HuH-7.5 (cell line): ENCODE measurements around the gene JPH4.
"Not testable (repeated sequence)": the region's sequence is repeated elsewhere in the genome, so short reads cannot be mapped to it uniquely, and the experiment has no call there.

Experiments
- DNase-seq: peaks from one replicate; pipeline ENCODE4 v3.0.0; 2011; ENCODE audit warnings: low spot score

Gene JPH4

DNA sequence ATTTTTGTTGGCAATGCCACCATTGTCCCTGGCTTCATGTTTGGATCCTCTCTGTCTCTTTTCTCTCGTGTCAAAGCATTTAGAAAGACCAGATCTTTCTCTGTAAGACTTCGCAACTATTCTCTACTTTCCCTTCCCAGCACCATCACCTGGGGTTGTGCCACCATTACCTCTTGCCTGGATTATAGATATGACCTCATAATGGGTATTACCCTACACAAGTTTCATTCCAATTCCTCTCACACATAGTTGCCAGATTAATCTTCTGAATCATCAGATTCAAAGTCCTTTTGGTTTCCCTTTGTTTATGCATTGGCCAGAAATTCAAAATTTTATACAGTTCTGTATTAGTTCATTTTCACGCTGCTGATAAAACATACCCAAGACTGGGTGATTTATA is 30.4 kb upstream of the JPH4 start:
- DNase-seq: no peak

DNA sequence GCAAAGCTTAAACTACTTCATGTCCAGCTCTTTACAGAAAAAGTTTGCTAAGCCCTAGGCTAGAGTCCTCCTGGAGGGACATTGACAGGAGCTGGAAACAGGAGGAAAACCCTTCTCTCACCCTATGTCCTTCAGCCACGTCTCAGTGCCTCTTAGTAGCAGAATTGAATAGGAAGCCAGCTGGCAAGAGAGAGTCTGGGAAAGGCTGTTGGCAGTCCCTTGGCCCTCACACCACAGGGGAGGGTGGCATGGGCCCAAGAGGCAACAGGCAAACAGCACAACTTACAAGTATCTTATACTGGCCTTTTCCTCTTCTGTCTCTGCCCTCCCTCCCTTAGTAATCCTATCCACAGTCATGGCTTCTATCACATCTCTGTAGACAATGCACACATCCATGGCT is 29.9 kb upstream of the JPH4 start:
- no peak for DNase-seq

DNA sequence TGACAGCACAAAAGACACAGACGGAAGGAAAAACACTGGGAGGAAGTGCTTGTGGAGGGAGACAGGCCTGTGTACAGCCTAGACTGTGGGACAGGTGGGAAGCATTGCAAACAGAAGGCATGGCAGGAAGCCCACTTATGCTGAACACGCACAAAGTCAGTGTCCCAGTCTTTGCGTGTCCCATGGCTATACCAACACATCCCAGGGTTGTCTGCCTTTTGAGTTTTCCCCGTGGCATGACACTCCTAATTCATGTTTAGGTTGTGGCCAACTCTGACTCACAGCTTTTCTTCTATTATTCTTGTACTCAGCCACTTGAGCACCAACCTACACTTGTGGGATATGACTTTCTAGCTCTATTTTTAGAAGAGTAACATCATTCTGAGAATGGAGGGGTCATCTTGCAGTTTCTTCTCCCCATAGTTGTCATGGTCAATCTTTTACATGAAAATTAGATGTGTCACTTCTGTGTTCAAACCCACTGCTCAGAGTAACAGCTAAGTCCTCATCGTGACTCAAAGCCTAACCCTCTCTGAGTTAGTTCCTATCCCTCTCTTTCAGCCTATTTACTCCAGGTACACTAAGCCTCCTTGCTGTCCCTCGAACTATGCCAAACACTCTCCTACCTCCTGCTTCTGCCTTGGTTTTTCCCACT is 27.5 kb upstream of the JPH4 start:
- DNase-seq: no peak

DNA sequence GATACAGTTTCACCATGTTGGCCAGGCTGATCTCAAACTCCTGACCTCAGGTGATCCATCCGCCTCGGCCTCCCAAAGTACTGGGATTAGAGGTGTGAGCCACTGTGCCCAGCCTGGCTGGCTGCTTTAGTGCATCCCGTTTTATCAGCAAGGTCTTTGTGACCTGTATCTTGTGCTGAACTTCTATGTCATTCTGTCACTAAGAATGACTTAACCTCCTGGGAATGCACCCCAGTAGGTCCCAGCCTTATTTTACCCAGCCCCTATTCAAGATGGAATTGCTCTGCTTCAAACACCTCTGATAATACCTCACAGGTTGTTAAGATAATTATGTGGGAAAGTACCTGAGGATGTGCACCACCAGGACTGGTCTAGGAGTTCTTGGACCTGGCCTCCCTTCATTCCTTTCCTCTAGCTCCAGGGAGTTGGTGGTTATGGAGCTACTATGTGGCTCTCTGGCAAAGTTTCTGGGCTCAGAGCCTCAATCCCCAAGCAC is 26.1 kb upstream of the JPH4 start:
- no peak for DNase-seq

DNA sequence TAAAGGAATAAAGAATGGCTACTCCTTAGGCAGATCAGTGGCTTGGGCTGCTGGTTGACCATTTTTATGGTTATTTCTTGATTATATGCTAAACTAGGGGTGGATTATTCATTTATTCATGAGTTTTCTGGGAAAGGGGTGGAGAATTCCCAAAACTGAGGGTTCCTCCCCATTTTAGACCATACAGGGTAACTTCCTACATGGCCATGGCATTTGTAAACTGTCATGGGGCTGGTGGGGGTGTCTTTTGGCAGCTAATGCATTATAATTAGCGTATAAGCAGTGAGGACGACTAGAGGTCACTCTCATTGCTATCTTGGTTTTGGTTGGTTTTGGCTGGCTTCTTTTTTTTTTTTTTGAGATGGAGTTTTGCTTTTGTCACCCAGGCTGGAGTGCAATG is 25.6 kb upstream of the JPH4 start:
- DNase-seq: no peak

DNA sequence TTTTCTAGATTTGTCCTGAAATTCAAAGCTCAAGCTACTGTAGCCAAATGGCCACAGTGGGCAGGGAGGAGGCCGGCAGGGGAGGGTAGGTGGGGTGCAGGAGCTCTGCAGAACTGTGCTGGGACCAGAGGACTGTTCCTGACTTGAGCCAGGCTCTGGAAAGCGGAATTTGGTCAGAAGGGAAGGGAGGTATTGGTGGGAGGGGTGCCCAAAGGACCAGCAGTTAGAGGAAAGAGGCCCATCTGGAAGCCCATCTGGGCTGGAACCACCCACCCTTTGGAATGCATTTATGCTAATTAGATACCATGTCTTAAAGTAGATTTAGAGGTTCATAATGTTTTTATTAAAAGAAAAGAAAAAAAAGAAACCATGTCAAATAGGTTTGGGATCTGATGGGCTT is 24.5 kb upstream of the JPH4 start:
- no peak for DNase-seq

DNA sequence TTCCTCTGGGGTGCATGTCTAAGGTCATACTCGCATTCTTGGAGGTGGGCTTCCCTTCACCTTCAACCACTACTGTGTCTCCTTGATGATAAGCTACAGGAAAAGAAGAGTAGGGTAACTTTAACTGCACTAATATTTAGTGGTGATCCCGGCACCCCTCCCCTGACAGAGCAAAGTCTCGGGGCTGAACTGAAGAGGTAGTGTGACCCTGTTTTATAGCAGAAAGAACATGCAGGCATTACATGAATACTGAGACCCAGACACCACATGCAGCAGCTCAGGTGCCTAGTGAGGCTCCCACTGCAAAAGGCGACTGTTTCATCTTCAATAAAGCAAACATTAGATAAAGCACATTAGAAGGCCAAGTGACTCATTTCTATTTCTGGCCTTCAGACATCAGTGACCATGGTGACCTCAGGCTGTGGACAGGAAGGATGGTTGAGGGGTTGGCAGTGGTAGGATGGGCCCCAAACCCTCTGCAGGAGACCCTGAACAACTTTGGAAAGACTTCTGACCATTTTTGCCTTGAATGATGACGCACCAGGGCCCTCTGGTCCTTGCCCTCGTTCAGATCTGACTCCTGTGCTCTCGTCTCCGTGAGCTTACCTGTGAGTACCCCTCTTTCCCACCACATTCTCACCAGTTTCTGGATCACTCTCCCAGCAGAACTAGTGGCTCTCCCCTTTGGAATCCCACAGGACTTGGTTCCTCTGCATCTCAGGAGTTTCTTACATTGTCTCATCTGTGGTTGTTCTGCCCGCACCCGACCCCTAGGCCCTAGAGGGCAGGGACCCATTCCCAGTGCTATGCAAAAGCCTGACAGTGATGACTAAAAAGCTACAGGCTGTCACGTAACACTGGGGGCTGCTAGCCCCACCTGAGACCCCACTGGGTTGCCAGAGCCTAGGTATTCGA is 23.8 kb upstream of the JPH4 start:
- no peak for DNase-seq

DNA sequence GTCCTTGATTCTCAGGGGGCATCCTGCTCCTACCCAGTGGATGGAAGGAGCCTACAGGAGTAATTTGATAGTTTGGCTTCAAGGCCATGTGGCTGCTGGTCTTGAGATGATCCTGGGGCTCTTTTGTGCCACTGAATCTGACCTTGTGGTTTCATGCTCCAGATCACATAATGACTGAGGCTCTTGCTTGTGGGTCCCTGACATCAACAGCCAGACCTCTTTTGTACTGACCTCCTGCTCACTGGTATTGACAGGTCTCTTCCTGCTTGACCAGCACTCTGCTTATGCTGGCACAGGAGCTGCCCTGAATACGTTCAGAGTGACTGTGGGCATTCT is 23.2 kb upstream of the JPH4 start:
- no peak for DNase-seq

DNA sequence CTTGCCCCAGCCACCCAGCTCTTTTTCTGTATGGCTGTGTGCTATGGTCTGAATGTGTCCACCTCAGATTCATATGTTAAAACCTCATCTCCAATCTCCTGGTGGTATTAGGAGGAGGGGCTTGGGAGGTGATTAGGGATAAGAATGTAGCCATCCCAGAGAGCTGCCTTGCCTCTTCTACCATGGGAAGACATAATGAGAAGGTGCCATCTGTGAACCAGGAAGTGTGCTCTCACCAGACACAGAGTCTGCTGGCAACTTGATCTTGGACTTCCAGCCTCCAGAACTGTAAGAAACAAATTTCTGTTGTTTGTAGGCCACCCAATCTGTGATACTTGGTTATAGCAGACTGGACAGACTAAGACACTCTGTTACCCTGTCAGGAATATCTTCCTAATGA is 22.8 kb upstream of the JPH4 start:
- no peak for DNase-seq

DNA sequence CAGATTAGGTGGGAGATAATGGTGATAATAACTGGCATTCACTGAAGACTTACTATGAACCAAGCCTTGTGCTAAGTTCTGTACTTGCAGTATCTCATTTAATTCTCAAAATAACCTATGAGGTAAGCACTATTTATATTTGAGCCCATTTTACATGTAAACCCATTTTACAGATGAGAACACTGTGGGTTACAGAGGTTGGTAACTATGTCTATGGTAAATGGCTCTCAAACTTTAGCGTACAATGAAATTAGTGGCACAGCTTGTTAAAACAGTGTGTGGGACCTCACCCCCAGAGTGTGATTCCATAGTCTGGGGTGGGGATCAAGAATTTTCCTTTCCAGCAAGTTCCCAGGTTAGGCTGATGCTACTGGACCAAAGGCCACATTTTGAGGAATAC is 22.2 kb upstream of the JPH4 start:
- DNase-seq: no peak

DNA sequence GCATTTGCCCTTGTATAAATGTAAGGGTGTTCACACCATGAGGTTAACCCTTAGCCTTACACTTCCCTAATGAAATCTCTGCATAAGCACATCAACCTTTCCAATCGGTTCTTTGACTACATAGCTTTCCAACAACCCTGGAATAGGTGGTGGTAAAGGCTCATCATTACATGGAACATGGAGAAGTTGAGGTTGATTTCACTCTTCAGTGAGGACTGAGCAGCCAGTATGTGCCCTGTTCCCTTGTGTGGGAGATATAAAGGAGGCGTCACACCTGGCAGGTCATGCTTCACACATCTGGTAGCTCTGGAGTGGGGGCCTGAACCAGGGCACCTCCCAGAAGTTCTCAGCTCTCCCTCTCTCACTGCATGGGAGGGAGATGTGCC is 21.7 kb upstream of the JPH4 start:
- no peak for DNase-seq

DNA sequence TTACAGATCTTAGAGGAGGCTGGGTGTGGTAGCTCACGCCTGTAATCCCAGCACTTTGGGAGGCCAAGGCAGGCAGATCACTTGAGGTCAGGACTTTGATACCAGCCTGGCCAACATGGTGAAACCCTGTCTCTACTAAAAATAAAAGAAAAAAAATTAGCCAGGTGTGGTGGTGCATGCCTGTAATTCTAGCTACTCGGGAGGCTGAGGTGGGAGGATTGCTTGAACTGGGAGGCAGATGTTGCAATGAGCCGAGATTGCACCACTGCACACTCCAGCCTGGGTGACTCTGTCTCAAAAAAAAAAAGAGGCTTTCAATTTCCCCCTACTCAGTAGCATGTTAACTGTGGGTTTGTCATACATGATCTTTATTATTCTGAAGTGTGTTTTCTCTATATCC is 15.6 kb upstream of the JPH4 start:
- not testable (repeated sequence) for DNase-seq

DNA sequence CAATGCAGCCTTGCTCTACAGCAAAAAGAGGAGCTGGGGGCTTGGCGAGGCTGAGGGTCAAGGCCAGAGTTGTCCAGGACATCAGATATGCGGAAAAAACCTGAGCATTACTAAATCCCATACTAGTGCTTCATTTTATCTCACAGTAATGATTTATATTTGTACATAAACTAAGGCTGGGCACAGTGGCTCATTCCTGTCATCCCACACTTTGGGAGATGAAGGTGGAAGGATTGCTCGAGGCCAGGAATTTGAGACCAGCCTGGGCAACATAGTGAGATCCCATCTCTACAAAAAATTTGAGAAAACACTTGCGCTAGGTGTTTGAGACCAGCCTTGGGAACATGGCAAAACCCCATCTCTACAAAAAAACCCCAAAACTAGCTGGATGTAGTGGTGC is 11.6 kb upstream of the JPH4 start:
- no peak for DNase-seq

DNA sequence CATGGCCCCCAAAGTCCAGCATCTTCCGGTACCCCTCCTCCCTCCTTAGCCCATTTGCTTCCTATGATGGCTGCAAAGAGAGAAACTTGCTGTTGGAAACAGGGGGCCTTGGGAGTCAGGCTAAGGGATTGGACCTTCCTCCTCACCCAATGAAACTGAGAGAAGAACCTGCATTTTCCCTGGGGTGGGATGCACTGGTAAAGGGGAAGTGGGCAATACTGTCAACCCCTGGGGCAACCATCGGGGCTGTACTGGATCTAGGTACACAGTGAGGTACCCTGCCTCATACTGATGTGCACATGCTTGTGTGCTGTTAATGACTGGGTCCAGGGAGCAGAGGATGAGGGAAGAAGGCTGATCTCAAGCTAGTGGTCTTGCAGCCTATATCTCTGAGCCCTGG is 11.0 kb upstream of the JPH4 start:
- no peak for DNase-seq

DNA sequence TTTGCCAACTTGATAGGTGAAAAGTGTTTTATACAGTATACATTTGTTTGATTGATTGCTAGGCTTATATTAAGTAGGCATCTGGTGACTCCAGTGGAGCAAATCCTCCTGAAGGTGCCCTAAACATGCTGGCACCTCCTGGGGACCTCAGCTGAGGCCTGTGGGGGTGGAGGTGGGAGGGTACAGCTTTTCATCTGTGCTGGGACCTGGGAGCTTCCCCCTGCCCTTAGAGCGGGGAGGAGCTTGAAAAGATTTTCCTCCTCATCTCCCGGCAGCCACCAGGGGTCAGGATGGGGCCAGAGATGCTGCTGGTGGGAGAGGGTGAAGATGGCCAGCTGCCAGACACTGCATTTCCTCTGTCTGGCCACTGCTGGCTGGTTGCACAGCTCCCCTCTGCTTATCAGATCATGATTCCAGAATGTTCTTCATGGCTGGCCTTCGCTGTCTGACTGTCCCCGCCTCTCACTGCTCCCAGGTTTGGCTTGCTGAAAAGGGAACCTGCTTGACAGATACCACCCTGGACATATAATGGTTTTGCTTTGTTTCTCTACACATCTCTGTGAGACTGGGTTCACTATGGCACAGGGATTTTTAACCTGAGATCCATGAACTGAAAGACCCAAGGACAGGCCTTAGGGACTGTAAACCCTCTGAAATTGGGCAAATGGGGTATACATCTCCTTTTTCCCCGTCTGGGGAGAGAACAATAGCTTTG is 10.5 kb upstream of the JPH4 start:
- DNase-seq: peak; percentile 94

DNA sequence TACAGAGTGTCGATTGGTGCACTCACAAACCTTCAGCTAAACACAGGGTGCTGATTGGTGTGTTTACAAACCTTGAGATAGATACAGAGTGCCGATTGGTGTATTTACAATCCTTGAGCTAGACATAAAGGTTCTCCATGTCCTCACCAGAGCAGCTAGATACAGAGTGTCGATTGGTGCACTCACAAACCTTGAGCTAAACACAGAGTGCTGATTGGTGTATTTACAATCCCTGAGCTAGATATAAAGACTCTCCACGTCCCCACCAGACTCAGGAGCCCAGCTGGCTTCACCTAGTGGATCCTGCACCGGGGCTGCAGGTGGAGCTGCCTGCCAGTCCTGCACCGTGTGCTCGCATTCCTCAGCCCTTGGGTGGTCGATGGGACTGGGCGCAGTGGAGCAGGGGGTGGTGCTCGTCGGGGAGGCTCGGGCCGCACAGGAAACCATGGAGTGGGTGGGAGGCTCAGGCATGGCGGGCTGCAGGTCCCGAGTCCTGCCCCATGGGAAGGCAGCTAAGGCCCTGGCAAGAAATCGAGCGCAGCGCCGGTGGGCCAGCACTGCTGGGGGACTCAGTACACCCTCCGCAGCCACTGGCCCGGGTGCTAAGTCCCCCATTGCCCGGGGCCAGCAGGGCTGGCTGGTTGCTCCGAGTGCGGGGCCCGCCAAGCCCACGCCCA is 6.1 kb upstream of the JPH4 start:
- not testable (repeated sequence) for DNase-seq

DNA sequence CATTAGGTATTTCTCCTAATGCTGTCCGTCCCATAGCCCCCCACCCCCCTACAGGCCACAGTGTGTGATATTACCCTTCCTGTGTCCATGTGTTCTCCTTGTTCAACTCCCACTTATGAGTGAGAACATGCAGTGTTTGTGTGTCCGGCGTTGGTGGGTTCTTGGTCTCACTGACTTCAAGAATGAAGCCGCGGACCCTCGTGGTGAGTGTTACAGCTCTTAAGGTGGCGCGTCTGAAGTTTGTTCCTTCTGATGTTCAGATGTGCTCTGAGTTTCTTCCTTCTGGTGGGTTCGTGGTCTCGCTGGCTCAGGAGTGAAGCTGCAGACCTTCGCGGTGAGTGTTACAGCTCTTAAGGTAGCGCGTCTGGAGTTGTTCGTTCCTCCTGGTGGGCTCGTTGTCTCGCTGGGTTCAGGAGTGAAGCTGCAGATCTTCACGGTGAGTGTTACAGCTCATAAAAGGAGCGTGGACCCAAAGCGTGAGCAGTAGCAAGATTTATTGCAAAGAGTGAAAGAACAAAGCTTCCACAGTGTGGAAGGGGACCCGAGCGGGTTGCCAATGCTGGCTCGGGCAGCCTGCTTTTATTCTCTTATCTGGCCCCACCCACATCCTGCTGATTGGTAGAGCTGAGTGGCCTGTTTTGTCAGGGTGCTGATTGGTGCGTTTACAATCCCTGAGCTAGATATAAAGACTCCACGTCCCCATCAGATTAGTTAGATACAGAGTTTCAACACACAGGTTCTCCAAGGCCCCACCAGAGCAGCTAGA is 5.4 kb upstream of the JPH4 start:
- not testable (repeated sequence) for DNase-seq

DNA sequence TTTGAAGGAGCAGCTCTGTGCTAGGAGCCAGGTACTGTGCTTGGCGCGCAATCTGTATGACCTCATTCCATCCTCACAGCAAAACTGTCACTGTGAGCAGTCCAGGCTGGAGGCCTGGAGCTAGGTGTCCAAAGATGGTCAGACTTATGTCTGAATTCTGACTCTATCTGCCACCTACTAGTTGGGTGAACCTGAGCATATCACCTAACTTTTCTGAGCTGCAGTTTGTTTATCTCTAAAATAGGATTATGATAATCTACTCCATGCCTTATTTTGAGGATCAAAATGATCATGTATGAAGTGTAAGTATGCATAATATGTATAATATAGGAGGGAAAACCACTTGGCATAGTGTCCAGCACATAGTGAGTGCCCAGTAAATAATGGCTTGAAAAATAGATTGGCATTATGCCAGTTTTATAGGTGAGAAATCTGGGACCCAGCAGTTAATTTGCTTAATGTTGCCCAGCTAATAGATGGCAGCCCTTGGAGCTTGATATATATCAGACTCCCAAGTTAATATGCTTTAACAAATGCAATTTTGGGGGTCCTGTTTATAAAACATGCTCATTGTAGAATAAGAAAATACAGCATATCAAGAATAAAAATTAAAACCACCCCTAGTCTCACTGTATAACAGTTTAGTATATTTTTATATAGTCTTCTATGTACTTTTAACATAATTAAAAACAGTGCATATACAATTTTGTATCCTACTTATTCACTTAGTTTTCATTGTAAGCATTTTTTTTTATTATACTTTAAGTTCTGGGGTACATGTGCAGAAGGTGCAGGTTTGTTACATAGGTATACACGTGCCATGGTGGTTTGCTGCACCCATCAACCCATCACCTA is 4.5 kb upstream of the JPH4 start:
- DNase-seq: no peak

DNA sequence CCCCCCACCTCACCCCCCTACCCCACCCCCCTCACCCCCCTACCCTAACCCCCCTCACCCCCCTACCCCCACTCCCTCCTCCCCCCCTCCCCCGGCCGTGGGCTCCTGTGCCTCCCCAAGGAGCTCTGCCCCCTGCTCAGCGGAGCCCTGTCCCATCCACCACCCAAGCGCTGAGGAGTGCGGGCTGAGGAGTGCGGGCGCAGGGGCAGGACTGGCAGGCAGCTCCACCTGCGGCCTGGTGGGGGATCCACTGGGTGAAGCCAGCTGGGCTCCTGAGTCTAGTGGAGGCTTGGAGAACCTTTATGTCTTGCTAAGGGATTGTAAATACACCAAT is 2.3 kb upstream of the JPH4 start:
- no peak for DNase-seq

DNA sequence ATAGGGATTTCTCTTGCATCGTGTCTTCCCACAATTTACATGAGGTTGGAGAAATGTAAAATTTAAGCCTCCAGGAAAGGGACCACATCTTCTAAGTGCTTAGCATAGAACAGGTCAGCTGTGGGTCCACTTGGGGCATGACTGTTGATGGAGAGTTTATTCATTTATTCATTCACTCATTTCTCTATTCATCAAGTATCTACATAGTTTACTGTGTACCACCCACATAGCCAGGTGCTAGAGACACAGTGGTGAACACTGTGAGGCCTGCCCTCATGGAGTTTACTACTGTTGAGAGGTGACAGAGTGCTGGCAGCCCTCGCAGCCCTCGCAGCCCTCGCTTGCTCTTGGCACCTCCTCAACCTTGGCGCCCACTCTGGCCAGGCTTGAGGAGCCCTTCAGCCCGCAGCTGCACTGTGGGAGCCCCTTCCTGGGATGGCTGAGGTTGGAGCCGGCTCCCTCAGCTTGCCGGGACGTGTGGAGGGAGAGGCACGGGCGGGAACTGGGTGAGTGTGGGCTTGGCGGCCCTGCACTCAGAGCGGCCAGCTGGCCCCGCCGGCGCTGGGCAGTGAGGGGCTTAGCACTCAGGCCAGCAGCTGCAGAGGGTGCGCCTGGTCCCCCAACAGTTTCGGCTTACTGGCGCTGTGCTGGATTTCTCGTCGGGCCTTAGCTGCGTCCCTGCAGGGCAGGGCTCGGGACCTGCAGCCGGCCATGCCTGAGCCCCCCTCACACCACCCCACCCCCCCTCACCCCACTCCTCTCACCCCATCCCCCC is 1.7 kb upstream of the JPH4 start:
- no peak for DNase-seq
